Measurements from ENCODE around the gene SDCBP2. TPM values are rescaled to one million over a fixed set of nuclear protein-coding genes. Genes with fewer than 3 reads are reported as not detected.
A peak's percentile ranks its signal among the peaks of the same experiment; 100 is the strongest.

The SDCBP2 gene, protein sequence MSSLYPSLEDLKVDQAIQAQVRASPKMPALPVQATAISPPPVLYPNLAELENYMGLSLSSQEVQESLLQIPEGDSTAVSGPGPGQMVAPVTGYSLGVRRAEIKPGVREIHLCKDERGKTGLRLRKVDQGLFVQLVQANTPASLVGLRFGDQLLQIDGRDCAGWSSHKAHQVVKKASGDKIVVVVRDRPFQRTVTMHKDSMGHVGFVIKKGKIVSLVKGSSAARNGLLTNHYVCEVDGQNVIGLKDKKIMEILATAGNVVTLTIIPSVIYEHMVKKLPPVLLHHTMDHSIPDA
- 1 to 10 TPM; 2.9 to 3.9 TPM for total RNA-seq

DNA sequence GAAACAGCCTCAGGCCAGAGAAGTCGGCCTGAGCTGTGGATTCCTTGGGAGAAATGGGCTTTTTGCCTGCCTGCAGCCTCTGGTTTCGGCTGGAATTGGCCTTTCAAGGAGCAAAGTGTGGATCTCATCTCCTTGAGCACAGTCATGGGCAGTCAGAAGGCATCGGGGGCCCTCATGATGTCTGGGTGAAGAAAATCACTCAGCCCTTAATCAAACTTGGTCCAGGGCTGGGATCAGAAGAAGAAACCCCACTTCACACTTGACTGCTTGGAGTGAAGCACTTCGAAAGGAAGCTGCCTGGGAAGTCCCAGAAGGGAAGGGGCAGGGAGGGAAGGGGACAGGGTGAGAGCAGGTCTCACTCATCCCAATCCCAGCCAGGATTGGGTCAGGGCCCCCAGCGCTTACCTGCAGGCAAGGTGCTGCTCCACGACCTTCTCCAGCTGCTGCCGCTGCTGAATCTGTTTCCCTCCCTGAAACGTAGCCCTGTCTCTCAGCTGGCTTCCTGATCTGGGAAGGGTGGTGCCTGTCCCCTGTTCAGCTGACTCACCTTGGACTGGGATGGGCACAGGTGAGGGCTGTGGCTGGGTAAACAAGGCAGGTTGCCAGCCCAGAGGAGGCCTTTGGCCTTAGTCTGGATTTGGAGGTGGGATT, at the start of gene SDCBP2:
TSS of gene SDCBP2 (minus strand) at position 460 of the 651 bp plus-strand sequence. CDS start 8,723 bp downstream, outside the sequence.
- Histone ChIP-seq H3K9me3 (no peaks in the 10 kb centered on the region), H3K4me1 (peaks cover 0 to 75% of the 10 kb centered on the region in 2 donors), H3K36me3 (no peaks in the 10 kb centered on the region), H3K4me3 (no peak within 1 kb of the TSS), H3K27me3 (no peaks in the 10 kb centered on the region), H3K27ac (peak within 1 kb of the TSS; percentile 99)
- DNase-seq (ENCODE audit: low spot score), result peak; percentile 56
- TF ChIP-seq, protein P1, sequence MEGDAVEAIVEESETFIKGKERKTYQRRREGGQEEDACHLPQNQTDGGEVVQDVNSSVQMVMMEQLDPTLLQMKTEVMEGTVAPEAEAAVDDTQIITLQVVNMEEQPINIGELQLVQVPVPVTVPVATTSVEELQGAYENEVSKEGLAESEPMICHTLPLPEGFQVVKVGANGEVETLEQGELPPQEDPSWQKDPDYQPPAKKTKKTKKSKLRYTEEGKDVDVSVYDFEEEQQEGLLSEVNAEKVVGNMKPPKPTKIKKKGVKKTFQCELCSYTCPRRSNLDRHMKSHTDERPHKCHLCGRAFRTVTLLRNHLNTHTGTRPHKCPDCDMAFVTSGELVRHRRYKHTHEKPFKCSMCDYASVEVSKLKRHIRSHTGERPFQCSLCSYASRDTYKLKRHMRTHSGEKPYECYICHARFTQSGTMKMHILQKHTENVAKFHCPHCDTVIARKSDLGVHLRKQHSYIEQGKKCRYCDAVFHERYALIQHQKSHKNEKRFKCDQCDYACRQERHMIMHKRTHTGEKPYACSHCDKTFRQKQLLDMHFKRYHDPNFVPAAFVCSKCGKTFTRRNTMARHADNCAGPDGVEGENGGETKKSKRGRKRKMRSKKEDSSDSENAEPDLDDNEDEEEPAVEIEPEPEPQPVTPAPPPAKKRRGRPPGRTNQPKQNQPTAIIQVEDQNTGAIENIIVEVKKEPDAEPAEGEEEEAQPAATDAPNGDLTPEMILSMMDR (IDR thresholded peaks at IDR 0.05), result no peak

DNA sequence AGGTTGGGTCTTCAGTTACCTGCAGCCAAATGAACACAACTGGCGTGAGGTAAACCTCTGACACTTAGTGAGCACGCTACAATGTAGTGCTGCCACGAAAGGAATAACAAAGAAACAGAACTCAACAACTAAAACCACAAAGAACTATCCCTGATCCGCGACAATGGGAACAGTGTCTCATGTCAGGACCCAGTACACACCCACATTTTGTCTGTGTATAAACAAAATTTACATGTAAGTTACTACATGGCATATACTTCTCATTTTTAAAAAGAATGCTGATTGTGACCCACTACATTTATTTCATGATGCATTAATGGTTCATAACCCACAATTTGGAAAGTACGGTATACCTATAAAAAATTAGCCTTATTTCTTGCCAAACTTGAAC, 49.8 kb upstream of the SDCBP2 start:
- Histone ChIP-seq H3K36me3 (no peaks in the 10 kb centered on the region), H3K27me3 (no peaks in the 10 kb centered on the region), H3K27ac (no peak overlapping the region), H3K4me3 (no peak overlapping the region), H3K4me1 (peaks cover 0 to 93% of the 10 kb centered on the region in 2 donors), H3K9me3 (no peaks in the 10 kb centered on the region)
- TF ChIP-seq, protein P1 (IDR thresholded peaks at IDR 0.05), result no peak
- no peak for DNase-seq (ENCODE audit: low spot score)

DNA sequence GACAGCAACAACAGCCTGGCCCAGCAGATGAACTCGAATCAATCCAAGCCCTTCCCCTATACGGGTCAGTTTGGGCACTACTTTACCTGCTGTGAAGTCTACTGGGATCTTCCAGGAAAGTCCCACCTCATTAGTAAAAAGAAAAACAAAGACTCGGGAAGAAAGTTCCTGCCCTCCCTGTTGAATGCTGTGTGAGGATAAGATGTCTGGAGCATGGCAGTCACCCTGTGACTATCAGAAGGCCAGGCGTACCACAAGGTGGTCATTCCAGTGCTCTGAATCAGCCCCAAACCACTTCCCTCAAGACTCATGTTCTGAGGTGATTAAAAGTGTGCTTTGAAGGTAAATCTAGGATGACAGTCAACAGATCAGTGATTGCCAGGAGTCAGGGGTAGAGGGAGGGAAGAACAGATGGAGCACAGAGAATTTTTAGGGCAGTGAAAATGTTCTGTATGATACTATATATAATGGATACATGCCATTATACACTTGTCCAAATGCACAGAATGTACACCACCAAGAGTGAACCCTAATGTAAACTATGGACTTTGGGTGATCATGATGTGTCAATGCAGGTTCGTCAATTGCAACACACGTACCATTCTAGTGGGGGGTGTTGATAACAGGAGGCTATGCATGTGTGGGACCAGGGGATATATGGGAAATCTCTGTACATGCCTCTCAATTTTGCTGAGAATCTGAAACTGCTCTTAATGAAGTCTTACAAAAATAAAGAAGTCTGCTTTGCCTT, 49.2 kb upstream of the SDCBP2 start:
- DNase-seq (ENCODE audit: low spot score), result no peak
- Histone ChIP-seq H3K27me3 (no peaks in the 10 kb centered on the region), H3K27ac (peak overlapping the region; percentile 45 to 47), H3K36me3 (no peaks in the 10 kb centered on the region), H3K4me1 (peaks cover 0 to 96% of the 10 kb centered on the region in 2 donors), H3K9me3 (no peaks in the 10 kb centered on the region), H3K4me3 (no peak overlapping the region)
- TF ChIP-seq, protein P1 (IDR thresholded peaks at IDR 0.05), result no peak

DNA sequence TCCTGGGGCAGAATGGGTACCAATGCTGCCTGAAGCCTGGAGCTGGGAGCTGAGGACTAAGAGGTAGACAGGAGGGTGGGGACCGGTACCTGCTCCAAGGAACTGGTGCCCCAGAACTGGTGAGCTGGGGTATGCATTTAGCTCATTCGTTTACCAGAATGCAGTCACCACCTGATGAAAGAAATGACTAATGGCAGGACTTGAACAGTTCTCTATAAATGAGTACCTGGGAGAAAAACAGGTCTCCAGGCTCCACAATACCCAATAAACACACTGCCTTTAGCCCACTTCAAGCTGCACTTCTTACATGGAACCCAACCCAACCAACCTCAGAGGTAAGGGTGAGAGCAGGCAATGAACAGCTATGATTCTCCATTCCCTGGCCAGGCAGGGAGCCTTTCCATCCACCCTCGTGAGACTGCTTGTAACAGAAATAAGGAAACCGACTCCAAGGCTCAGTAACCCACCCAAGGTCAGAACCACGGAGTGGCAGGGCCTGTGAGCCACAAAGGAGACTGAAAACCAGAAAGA, 48.5 kb upstream of the SDCBP2 start:
- Histone ChIP-seq H3K27ac (peak overlapping the region; percentile 45 to 47), H3K9me3 (no peaks in the 10 kb centered on the region), H3K27me3 (no peaks in the 10 kb centered on the region), H3K4me1 (peaks cover 0 to 93% of the 10 kb centered on the region in 2 donors), H3K4me3 (no peak overlapping the region), H3K36me3 (peaks cover 2% of the 10 kb centered on the region)
- no peak for DNase-seq (ENCODE audit: low spot score)
- TF ChIP-seq, protein P1 (IDR thresholded peaks at IDR 0.05), result no peak

DNA sequence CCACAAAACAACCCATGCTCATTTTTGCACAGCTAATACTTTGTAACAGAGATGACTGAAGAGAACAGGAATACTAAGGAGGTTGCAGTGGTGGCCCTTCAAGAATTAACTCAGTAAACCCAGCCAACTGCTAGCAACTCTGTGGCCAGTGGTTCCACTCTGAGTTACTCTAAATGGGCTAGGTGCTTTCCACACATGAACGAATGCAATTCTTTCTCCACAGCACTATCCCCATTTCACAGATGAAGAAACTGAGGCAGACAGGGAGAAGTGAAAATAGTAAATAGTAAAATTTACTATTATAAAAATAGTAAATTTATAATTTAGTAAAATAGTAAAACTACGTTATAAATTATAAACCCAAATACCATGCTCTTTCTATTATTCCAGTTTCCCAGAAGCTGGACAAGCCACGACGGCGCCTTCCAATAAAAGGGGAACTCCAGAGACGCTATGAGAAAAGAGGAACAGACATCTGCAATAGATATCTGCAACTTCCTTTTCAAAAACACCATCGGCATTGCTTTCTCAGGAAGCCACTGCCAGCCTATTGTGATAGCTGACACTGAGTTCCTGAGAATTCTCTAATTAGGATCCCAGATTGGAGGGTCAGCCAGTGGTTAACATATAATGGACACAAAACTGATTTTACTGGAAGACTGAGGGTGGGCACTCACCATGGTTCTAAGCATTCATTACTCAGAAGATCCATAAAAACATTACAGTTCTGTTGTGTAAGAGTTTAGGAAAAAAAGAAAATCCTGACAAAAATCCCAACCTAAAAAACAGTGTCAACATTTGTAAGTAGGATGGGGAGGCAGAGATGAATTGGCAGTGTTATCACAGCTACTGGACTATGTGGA, 47.7 kb upstream of the SDCBP2 start:
- no peak for DNase-seq (ENCODE audit: low spot score)
- H3K4me3 ChIP-seq, result no peak overlapping the region

More for the DNA sequence above, 47.7 kb upstream of the SDCBP2 start:
- Histone ChIP-seq H3K27ac (peak overlapping the region; percentile 45 to 47), H3K27me3 (no peaks in the 10 kb centered on the region), H3K4me1 (peaks cover 0 to 85% of the 10 kb centered on the region in 2 donors), H3K36me3 (peaks cover 9% of the 10 kb centered on the region), H3K9me3 (no peaks in the 10 kb centered on the region)
- TF ChIP-seq, protein P1 (IDR thresholded peaks at IDR 0.05), result no peak

Measured in right atrium auricular region (tissue), 2 donors.